DMS153 treated with DMSO at 0.1 percent for 48 hours (cell line): ENCODE results near the gene TNPO3.
"Not testable (repeated sequence)": the region's sequence is repeated elsewhere in the genome, so short reads cannot be mapped to it uniquely, and the experiment has no call there.

Experiments used
- DNase-seq: peaks from one replicate; lab custom pipeline; 2025; ENCODE audit not compliant: unreplicated experiment; lab: John Stamatoyannopoulos, UW

TNPO3 gene

GRCh38 chr7:129017933-129018538 lies 36.9 kb downstream of the TNPO3 start:
- DNase-seq: no peak

GRCh38 chr7:129017264-129017663 lies 37.6 kb downstream of the TNPO3 start:
- no peak for DNase-seq

GRCh38 chr7:129014501-129015101 lies 40.3 kb downstream of the TNPO3 start:
- DNase-seq: no peak

GRCh38 chr7:129013048-129013724 lies 41.7 kb downstream of the TNPO3 start:
- no peak for DNase-seq

GRCh38 chr7:129012641-129013040 lies 42.3 kb downstream of the TNPO3 start:
- DNase-seq: no peak

- no peak for DNase-seq
Observed at GRCh38 chr7:129010075-129010474, 44.8 kb downstream of the TNPO3 start.

- no peak for DNase-seq
Observed at GRCh38 chr7:129009437-129009836, 45.5 kb downstream of the TNPO3 start.

GRCh38 chr7:129008645-129009414 lies 46.1 kb downstream of the TNPO3 start:
- no peak for DNase-seq

- no peak for DNase-seq
Observed at GRCh38 chr7:129007572-129007971, 47.3 kb downstream of the TNPO3 start.

GRCh38 chr7:129006636-129007414 lies 48.1 kb downstream of the TNPO3 start:
- DNase-seq: no peak

GRCh38 chr7:129005186-129005585 lies 49.7 kb downstream of the TNPO3 start:
- DNase-seq: no peak

- DNase-seq: no peak
Observed at GRCh38 chr7:128997181-128997580, 57.7 kb downstream of the TNPO3 start.

GRCh38 chr7:128994560-128994959 lies 60.4 kb downstream of the TNPO3 start:
- DNase-seq: not testable (repeated sequence)

GRCh38 chr7:128993419-128993818 lies 61.5 kb downstream of the TNPO3 start:
- DNase-seq: no peak

- no peak for DNase-seq
Observed at GRCh38 chr7:128989961-128990360, 65.0 kb downstream of the TNPO3 start.

GRCh38 chr7:128988372-128988771 lies 66.5 kb downstream of the TNPO3 start:
- DNase-seq: no peak

GRCh38 chr7:128986609-128987008 lies 68.3 kb downstream of the TNPO3 start:
- DNase-seq: no peak

GRCh38 chr7:128985660-128986059 lies 69.3 kb downstream of the TNPO3 start:
- DNase-seq: no peak

GRCh38 chr7:128982105-128982504 lies 72.8 kb downstream of the TNPO3 start:
- no peak for DNase-seq

- no peak for DNase-seq
Observed at GRCh38 chr7:128974241-128974934, 80.5 kb downstream of the TNPO3 start.
